ENCODE measurements around the gene LILRA6. TPM values are rescaled to one million over a fixed set of nuclear protein-coding genes. Genes with fewer than 3 reads are reported as not detected.

Gene LILRA6
- total and polyA plus RNA-seq, 2 of the 13 experiments (the other 11 are each of a cell fraction or from before 2014, with no cell fraction given): not detected

DNA sequence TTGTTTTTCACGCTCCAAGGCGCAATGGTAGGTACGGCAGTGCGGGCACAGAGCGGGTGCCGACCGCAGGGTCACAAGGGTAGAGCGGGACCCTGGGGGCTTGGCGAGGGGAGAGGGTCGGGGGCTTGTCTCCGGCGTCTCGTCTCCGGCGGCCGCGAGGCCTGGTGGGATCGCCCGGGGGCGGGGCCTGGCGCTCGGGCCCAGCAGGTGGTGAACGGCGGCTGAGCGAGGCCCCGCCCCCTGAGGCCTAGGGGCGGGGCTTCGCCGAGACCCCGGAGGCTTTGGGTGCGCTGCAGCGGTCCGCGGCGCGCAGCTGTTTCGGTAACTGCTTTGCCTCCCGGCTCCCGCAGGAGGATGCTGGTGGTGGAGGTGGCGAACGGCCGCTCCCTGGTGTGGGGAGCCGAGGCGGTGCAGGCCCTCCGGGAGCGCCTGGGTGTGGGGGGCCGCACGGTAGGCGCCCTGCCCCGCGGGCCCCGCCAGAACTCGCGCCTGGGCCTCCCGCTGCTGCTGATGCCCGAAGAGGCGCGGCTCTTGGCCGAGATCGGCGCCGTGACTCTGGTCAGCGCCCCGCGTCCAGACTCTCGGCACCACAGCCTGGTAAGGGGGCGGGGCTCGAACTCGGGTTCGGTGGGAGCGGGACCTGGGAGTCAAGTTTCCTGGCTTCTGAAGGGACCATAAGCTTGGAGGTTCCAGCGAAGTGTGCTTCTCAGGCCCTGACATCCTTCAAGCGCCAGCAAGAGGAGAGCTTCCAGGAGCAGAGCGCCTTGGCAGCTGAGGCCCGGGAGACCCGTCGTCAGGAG, 51.4 kb downstream of the LILRA6 start, which contains the start of gene TSEN34 (continued):
- TF ChIP-seq, protein P1, sequence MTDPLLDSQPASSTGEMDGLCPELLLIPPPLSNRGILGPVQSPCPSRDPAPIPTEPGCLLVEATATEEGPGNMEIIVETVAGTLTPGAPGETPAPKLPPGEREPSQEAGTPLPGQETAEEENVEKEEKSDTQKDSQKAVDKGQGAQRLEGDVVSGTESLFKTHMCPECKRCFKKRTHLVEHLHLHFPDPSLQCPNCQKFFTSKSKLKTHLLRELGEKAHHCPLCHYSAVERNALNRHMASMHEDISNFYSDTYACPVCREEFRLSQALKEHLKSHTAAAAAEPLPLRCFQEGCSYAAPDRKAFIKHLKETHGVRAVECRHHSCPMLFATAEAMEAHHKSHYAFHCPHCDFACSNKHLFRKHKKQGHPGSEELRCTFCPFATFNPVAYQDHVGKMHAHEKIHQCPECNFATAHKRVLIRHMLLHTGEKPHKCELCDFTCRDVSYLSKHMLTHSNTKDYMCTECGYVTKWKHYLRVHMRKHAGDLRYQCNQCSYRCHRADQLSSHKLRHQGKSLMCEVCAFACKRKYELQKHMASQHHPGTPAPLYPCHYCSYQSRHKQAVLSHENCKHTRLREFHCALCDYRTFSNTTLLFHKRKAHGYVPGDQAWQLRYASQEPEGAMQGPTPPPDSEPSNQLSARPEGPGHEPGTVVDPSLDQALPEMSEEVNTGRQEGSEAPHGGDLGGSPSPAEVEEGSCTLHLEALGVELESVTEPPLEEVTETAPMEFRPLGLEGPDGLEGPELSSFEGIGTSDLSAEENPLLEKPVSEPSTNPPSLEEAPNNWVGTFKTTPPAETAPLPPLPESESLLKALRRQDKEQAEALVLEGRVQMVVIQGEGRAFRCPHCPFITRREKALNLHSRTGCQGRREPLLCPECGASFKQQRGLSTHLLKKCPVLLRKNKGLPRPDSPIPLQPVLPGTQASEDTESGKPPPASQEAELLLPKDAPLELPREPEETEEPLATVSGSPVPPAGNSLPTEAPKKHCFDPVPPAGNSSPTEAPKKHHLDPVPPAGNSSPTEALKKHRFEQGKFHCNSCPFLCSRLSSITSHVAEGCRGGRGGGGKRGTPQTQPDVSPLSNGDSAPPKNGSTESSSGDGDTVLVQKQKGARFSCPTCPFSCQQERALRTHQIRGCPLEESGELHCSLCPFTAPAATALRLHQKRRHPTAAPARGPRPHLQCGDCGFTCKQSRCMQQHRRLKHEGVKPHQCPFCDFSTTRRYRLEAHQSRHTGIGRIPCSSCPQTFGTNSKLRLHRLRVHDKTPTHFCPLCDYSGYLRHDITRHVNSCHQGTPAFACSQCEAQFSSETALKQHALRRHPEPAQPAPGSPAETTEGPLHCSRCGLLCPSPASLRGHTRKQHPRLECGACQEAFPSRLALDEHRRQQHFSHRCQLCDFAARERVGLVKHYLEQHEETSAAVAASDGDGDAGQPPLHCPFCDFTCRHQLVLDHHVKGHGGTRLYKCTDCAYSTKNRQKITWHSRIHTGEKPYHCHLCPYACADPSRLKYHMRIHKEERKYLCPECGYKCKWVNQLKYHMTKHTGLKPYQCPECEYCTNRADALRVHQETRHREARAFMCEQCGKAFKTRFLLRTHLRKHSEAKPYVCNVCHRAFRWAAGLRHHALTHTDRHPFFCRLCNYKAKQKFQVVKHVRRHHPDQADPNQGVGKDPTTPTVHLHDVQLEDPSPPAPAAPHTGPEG (CRISPR knock-in tag; IDR thresholded peaks at IDR 0.05): no peak
- TF ChIP-seq ZNF460 (CRISPR knock-in tag; IDR thresholded peaks at IDR 0.05; ENCODE audit: borderline replicate concordance) (no peak), DPF2 (CRISPR knock-in tag; IDR thresholded peaks at IDR 0.05; ENCODE audit: borderline replicate concordance, low read depth) (no peak), GATAD2A (CRISPR knock-in tag; IDR thresholded peaks at IDR 0.05) (no peak; the same call in 1 of the 2 replicates), SYNCRIP (IDR thresholded peaks at IDR 0.05; ENCODE audit: insufficient read depth, low read depth, low read length) (no peak), RNF2 (conservative IDR thresholded peaks at IDR 0.05; ENCODE audit: low read depth) (no peak), ZNF660 (CRISPR knock-in tag; IDR thresholded peaks at IDR 0.05; ENCODE audit: borderline replicate concordance, low read depth) (no peak), CCDC6 (CRISPR knock-in tag; IDR thresholded peaks at IDR 0.05) (0 out of 2 replicates have a peak, but pooled peaks have one; percentile 2), NR3C1 (CRISPR knock-in tag; IDR thresholded peaks at IDR 0.05) (no peak), NFIB (CRISPR knock-in tag; IDR thresholded peaks at IDR 0.05; ENCODE audit: borderline replicate concordance) (no peak)
- TF ChIP-seq, protein P2, sequence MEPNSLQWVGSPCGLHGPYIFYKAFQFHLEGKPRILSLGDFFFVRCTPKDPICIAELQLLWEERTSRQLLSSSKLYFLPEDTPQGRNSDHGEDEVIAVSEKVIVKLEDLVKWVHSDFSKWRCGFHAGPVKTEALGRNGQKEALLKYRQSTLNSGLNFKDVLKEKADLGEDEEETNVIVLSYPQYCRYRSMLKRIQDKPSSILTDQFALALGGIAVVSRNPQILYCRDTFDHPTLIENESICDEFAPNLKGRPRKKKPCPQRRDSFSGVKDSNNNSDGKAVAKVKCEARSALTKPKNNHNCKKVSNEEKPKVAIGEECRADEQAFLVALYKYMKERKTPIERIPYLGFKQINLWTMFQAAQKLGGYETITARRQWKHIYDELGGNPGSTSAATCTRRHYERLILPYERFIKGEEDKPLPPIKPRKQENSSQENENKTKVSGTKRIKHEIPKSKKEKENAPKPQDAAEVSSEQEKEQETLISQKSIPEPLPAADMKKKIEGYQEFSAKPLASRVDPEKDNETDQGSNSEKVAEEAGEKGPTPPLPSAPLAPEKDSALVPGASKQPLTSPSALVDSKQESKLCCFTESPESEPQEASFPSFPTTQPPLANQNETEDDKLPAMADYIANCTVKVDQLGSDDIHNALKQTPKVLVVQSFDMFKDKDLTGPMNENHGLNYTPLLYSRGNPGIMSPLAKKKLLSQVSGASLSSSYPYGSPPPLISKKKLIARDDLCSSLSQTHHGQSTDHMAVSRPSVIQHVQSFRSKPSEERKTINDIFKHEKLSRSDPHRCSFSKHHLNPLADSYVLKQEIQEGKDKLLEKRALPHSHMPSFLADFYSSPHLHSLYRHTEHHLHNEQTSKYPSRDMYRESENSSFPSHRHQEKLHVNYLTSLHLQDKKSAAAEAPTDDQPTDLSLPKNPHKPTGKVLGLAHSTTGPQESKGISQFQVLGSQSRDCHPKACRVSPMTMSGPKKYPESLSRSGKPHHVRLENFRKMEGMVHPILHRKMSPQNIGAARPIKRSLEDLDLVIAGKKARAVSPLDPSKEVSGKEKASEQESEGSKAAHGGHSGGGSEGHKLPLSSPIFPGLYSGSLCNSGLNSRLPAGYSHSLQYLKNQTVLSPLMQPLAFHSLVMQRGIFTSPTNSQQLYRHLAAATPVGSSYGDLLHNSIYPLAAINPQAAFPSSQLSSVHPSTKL (CRISPR knock-in tag; IDR thresholded peaks at IDR 0.05): no peak

Data from HepG2 (cell line).